Gastroesophageal sphincter (tissue), 3 donors: Measurements from ENCODE around the gene TCOF1.

ENCODE experiments used
- EP300 ChIP-seq: sonication (generic); formaldehyde crosslinking; IDR thresholded peaks from one replicate; pipeline ENCODE4 v1.6.1; 2017; ENCODE audit warnings: antibody characterized with exemption, mild to moderate bottlenecking
- POLR2A ChIP-seq, 2 donors: fragments of 450-650 bp; IDR thresholded peaks; one replicate each; pipeline ENCODE4 v1.6.1; 2017; ENCODE audit warnings: antibody characterized with exemption in 2 of 2, mild to moderate bottlenecking in 2 of 2, moderate library complexity in 1 of 2
- POLR2AphosphoS5 ChIP-seq: sonication (generic); formaldehyde crosslinking; IDR thresholded peaks from one replicate; pipeline ENCODE4 v1.6.1; 2017; ENCODE audit warnings: antibody characterized with exemption
- TF ChIP-seq, protein P1 (sequence below), 4 experiments: fragments of 200-600 bp in 2 of 4; fragments of 450-650 bp in 2 of 4; sonication (generic) in 1 of 4; IDR thresholded peaks; one replicate each; pipeline ENCODE4 v1.5.1; 2017 to 2019; ENCODE audit warnings: antibody characterized with exemption in 4 of 4, mild to moderate bottlenecking in 2 of 4, moderate library complexity in 2 of 4

DNA sequence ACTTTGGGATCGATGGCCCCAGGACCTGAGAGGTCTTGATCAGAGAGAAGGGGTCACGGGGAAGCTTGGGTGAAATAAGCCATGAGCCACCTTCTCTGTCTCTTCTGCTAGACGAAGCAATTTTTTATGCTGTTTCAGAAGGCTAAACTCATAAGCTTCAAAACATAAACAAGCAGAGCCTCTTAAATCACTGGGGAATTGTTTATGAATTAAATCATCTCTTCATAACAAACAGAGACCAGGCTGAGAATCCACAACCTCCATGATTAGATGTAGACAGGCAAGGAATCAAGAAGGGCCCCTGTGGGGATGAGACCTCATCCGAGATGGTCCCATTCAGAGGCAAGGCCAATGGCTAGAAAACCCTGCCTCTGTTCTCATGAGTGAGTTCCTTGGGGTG, 21.7 kb upstream of the TCOF1 start:
- TF ChIP-seq, protein P1, sequence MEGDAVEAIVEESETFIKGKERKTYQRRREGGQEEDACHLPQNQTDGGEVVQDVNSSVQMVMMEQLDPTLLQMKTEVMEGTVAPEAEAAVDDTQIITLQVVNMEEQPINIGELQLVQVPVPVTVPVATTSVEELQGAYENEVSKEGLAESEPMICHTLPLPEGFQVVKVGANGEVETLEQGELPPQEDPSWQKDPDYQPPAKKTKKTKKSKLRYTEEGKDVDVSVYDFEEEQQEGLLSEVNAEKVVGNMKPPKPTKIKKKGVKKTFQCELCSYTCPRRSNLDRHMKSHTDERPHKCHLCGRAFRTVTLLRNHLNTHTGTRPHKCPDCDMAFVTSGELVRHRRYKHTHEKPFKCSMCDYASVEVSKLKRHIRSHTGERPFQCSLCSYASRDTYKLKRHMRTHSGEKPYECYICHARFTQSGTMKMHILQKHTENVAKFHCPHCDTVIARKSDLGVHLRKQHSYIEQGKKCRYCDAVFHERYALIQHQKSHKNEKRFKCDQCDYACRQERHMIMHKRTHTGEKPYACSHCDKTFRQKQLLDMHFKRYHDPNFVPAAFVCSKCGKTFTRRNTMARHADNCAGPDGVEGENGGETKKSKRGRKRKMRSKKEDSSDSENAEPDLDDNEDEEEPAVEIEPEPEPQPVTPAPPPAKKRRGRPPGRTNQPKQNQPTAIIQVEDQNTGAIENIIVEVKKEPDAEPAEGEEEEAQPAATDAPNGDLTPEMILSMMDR (IDR thresholded peaks at IDR 0.05), result no peak
- TF ChIP-seq POLR2AphosphoS5 (no peak), POLR2A (IDR thresholded peaks at IDR 0.05) (no peak), EP300 (no peak)
